Astrocyte (in vitro differentiated cells and primary cell): ENCODE measurements around the gene RPL5. TPM values are rescaled to one million over a fixed set of nuclear protein-coding genes. Genes with fewer than 3 reads are reported as not detected.

ENCODE experiments used
- DNase-seq: peaks from one replicate; pipeline ENCODE4 v3.0.0-alpha.2; 2010; ENCODE audit warnings: low read depth
- FAIRE-seq: peaks from 2 replicates; lab custom pipeline; 2011; peaks lifted over from hg19 to GRCh38; lab: Jason Lieb, UNC
- H2AFZ ChIP-seq: 2 replicates; pipeline ENCODE4 v1.6.0; 2012; ENCODE audit warnings: low read depth, low read length, inconsistent platforms
- H3K27ac ChIP-seq: 2 replicates; pipeline ENCODE4 v1.5.1; 2011; ENCODE audit warnings: low read depth, low read length, inconsistent platforms
- H3K27me3 ChIP-seq: 2 replicates; pipeline ENCODE4 v1.6.0; 2011; ENCODE audit warnings: low read length, inconsistent platforms; ENCODE audit not compliant: insufficient read depth
- H3K36me3 ChIP-seq: 2 replicates; pipeline ENCODE4 v1.5.1; 2011; ENCODE audit warnings: low read length, inconsistent platforms; ENCODE audit not compliant: insufficient read depth
- H3K4me1 ChIP-seq: 2 replicates; pipeline ENCODE4 v1.5.1; 2011; ENCODE audit warnings: low read length, inconsistent platforms; ENCODE audit not compliant: insufficient read depth
- H3K4me2 ChIP-seq: 2 replicates; pipeline ENCODE4 v1.6.0; 2012; ENCODE audit warnings: low read length, inconsistent platforms
- H3K4me3 ChIP-seq: 2 replicates; pipeline ENCODE4 v1.5.1; 2011; ENCODE audit warnings: low read depth, mild to moderate bottlenecking, low read length, inconsistent platforms; ENCODE audit not compliant: insufficient read depth
- H3K79me2 ChIP-seq: 2 replicates; pipeline ENCODE4 v1.6.0; 2012; ENCODE audit warnings: mild to moderate bottlenecking, low read length, inconsistent platforms; ENCODE audit not compliant: insufficient read depth
- H3K9ac ChIP-seq: 2 replicates; pipeline ENCODE4 v1.6.0; 2012; ENCODE audit warnings: mild to moderate bottlenecking, low read length, inconsistent platforms
- H3K9me3 ChIP-seq: 2 replicates; pipeline ENCODE4 v1.5.1; 2012; ENCODE audit warnings: low read depth, mild to moderate bottlenecking, low read length, inconsistent platforms; ENCODE audit not compliant: insufficient read depth
- H4K20me1 ChIP-seq: 2 replicates; pipeline ENCODE4 v1.6.0; 2012; ENCODE audit warnings: low read length, inconsistent platforms; ENCODE audit not compliant: insufficient read depth
- H3K27ac Mint-ChIP-seq: one replicate; pipeline ENCODE4 v1.8.0; 2021; ENCODE audit warnings: mild to moderate bottlenecking, mixed read lengths; ENCODE audit not compliant: unreplicated experiment
- H3K27me3 Mint-ChIP-seq: one replicate; pipeline ENCODE4 v1.8.0; 2021; ENCODE audit warnings: low read depth, mixed read lengths; ENCODE audit not compliant: unreplicated experiment
- H3K36me3 Mint-ChIP-seq: one replicate; pipeline ENCODE4 v1.8.0; 2021; ENCODE audit warnings: low read depth, mixed read lengths; ENCODE audit not compliant: unreplicated experiment
- H3K4me1 Mint-ChIP-seq: one replicate; pipeline ENCODE4 v1.8.0; 2021; ENCODE audit warnings: low read depth, mixed read lengths; ENCODE audit not compliant: unreplicated experiment
- H3K4me3 Mint-ChIP-seq: one replicate; pipeline ENCODE4 v1.8.0; 2021; ENCODE audit warnings: mild to moderate bottlenecking, moderate library complexity, mixed read lengths; ENCODE audit not compliant: unreplicated experiment
- H3K9me3 Mint-ChIP-seq: one replicate; pipeline ENCODE4 v1.8.0; 2021; ENCODE audit warnings: mild to moderate bottlenecking, mixed read lengths; ENCODE audit not compliant: unreplicated experiment
- EZH2 ChIP-seq: IDR thresholded peaks from 2 replicates; pipeline ENCODE4 v1.6.1; 2012; ENCODE audit warnings: mild to moderate bottlenecking, low read length, inconsistent platforms; ENCODE audit not compliant: insufficient read depth
- total RNA-seq: library from RNA; stranded (reverse); gene quantifications from 2 replicates; pipeline ENCODE4 v1.2.1, GENCODE V29; 2021
- TF ChIP-seq, protein P1 (sequence below): IDR thresholded peaks from 2 replicates; pipeline ENCODE4 v1.5.1; 2011; ENCODE audit warnings: low read depth, mild to moderate bottlenecking, inconsistent platforms, low read length, moderate library complexity; ENCODE audit not compliant: insufficient read depth

The RPL5 gene
- total RNA-seq, 1 donor from 2014 or later = 846 TPM

DNA sequence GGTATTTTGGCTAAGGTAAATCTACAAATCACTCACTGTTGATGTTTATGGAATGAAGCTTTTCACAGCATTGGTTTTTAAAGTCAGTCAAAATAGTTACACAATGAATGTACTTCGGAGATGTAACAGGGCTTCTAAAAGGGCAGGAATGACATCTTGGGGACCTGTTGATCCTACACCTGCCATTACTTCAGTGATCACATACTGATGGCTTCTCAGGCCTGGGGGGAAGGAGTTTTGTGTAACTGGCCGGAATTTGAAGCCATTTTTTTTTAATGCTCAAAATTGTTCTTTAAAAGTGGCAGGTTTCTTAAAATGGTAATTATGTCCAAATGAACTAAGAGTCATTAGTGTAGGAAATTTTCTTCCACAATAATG, 11.2 kb downstream of the RPL5 start:
- Mint-ChIP-seq H3K36me3 (peaks cover 18% of the 10 kb centered on the region), H3K27me3 (no peaks in the 10 kb centered on the region), H3K9me3 (no peaks in the 10 kb centered on the region), H3K27ac (no peak overlapping the region), H3K4me1 (peaks cover 16% of the 10 kb centered on the region), H3K4me3 (no peak overlapping the region)
- Histone ChIP-seq H4K20me1 (peaks cover 56% of the 10 kb centered on the region), H3K4me3 (no peak overlapping the region), H3K36me3 (peaks cover 56% of the 10 kb centered on the region), H3K4me2 (no peak overlapping the region), H2AFZ (no peak overlapping the region), H3K27ac (no peak overlapping the region), H3K9ac (no peak overlapping the region), H3K27me3 (no peaks in the 10 kb centered on the region), H3K79me2 (peaks cover 31% of the 10 kb centered on the region), H3K9me3 (no peaks in the 10 kb centered on the region), H3K4me1 (peaks cover 6% of the 10 kb centered on the region)
- DNase-seq = no peak
- TF ChIP-seq EZH2 = no peak
- TF ChIP-seq, protein P1, sequence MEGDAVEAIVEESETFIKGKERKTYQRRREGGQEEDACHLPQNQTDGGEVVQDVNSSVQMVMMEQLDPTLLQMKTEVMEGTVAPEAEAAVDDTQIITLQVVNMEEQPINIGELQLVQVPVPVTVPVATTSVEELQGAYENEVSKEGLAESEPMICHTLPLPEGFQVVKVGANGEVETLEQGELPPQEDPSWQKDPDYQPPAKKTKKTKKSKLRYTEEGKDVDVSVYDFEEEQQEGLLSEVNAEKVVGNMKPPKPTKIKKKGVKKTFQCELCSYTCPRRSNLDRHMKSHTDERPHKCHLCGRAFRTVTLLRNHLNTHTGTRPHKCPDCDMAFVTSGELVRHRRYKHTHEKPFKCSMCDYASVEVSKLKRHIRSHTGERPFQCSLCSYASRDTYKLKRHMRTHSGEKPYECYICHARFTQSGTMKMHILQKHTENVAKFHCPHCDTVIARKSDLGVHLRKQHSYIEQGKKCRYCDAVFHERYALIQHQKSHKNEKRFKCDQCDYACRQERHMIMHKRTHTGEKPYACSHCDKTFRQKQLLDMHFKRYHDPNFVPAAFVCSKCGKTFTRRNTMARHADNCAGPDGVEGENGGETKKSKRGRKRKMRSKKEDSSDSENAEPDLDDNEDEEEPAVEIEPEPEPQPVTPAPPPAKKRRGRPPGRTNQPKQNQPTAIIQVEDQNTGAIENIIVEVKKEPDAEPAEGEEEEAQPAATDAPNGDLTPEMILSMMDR = no peak
- no peak for FAIRE-seq

DNA sequence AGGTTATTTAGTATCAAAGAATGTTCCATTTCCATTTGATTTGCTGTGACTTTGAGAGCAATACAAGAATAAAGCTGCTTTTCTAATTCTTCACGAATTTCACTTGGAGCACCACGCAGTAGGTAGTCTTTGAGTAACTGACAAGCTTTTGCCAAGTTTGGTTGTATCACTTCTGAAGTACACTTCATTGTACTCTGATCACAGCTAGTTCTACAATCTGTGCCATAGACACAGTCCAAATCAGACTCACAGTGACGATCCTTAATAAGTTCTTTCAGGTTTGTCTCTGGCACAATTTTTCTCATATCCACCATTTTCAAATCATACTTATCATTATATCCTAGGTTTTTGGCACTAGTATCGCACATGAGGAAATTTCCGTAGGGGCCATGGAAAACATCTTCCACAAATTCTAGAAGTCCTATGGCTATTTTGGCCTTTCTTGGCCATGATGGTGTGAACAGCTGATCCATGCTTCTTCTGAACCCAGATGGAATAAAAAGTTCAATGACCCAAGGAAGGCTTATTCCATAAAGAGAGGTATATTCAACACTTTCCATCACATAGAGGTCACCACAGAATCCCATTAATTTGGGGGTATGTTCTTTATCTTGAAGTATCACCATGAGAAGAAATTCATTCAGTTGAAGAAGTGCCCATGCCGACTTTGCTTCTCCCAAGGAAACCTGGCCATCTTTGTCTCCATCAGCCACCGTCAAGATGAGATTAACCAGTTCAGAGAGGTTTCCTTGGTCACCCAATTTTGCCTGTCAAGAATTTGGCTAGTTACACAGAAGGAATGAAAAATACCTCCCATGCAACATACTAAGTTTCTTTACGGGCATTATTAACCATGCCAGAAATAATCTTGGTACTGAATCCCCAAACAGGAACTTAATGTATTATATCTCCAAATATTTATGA, 11.9 kb downstream of the RPL5 start:
- H3K27ac Mint-ChIP-seq = no peak overlapping the region
- no peak overlapping the region for H3K4me2 ChIP-seq
- H3K4me3 ChIP-seq = no peak overlapping the region
- no peak overlapping the region for H3K9ac ChIP-seq
- no peaks in the 10 kb centered on the region for H3K9me3 ChIP-seq
- H3K4me1 ChIP-seq = no peaks in the 10 kb centered on the region
- peaks cover 25% of the 10 kb centered on the region for H3K79me2 ChIP-seq
- H3K4me3 Mint-ChIP-seq = no peak overlapping the region
- TF ChIP-seq, protein P1 = no peak
- TF ChIP-seq EZH2 = no peak
- no peaks in the 10 kb centered on the region for H3K27me3 ChIP-seq
- peaks cover 14% of the 10 kb centered on the region for H3K4me1 Mint-ChIP-seq
- H3K36me3 Mint-ChIP-seq = peaks cover 18% of the 10 kb centered on the region
- H3K27ac ChIP-seq = no peak overlapping the region
- H3K9me3 Mint-ChIP-seq = no peaks in the 10 kb centered on the region
- H4K20me1 ChIP-seq = peaks cover 49% of the 10 kb centered on the region
- peaks cover 49% of the 10 kb centered on the region for H3K36me3 ChIP-seq
- H3K27me3 Mint-ChIP-seq = no peaks in the 10 kb centered on the region
- DNase-seq (no peak), FAIRE-seq (no peak)
- H2AFZ ChIP-seq = no peak overlapping the region

DNA sequence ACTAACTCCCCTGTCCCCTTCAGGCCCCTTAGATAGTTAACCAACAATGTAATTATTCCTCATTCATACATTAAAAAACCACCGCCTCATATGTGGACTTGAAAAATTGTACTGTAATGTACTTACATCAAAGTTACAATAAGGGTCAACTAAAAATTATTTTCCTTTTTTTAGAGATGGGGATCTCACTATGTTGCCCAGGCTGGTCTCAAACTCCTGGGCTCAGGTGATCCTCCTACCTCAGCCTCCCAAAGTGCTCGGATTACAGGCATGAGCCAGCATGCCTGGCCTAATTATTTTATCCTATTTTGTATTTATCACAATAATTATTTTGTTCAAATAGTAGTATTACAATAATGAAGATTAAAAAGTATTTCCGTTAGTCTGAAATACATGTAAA, 12.6 kb downstream of the RPL5 start:
- DNase-seq = no peak
- Histone ChIP-seq H3K4me3 (no peak overlapping the region), H3K79me2 (peaks cover 17% of the 10 kb centered on the region), H3K27me3 (no peaks in the 10 kb centered on the region), H3K27ac (no peak overlapping the region), H3K9ac (no peak overlapping the region), H3K9me3 (no peaks in the 10 kb centered on the region), H2AFZ (no peak overlapping the region), H3K4me1 (no peaks in the 10 kb centered on the region), H3K36me3 (peaks cover 44% of the 10 kb centered on the region), H4K20me1 (peaks cover 41% of the 10 kb centered on the region), H3K4me2 (no peak overlapping the region)
- H3K9me3 Mint-ChIP-seq = no peaks in the 10 kb centered on the region
- no peak for FAIRE-seq
- peaks cover 9% of the 10 kb centered on the region for H3K4me1 Mint-ChIP-seq
- no peaks in the 10 kb centered on the region for H3K27me3 Mint-ChIP-seq
- no peak overlapping the region for H3K27ac Mint-ChIP-seq
- H3K36me3 Mint-ChIP-seq = peaks cover 16% of the 10 kb centered on the region
- no peak overlapping the region for H3K4me3 Mint-ChIP-seq
- no peak for TF ChIP-seq EZH2
- TF ChIP-seq, protein P1 = no peak
